HUDEP-2 (cell line): ENCODE results near the gene BCL7A.

ENCODE experiments used
- DNase-seq, 76 experiments: peaks; one replicate each; lab custom pipeline; 2025; ENCODE audit not compliant: unreplicated experiment in 76 of 76; lab: John Stamatoyannopoulos, UW

The BCL7A gene

GRCh38 chr12:121996945-121997612 is 24.6 kb upstream of the BCL7A start:
- DNase-seq, result no peak

GRCh38 chr12:122001466-122002209 is 20.0 kb upstream of the BCL7A start:
- DNase-seq, result no peak

- DNase-seq, result peak in 71 of 76 experiments; percentile 16 to 82 (median 57)
Observed at GRCh38 chr12:122003651-122004611, 17.8 kb upstream of the BCL7A start.

- DNase-seq, result no peak
Observed at GRCh38 chr12:122004633-122005071, 17.0 kb upstream of the BCL7A start.

GRCh38 chr12:122005252-122005776 is 16.4 kb upstream of the BCL7A start:
- DNase-seq, result no peak

- no peak for DNase-seq
Observed at GRCh38 chr12:122006186-122006926, 15.3 kb upstream of the BCL7A start.

- DNase-seq, result no peak
Observed at GRCh38 chr12:122009741-122010140, 11.9 kb upstream of the BCL7A start.

GRCh38 chr12:122012184-122012583 is 9.5 kb upstream of the BCL7A start:
- no peak for DNase-seq

- no peak for DNase-seq
Observed at GRCh38 chr12:122013136-122013535, 8.5 kb upstream of the BCL7A start.

- DNase-seq, result peak in 2 of 76 experiments; percentile 7 to 12
Observed at GRCh38 chr12:122013791-122014590, 7.7 kb upstream of the BCL7A start.

GRCh38 chr12:122014781-122015180 is 6.9 kb upstream of the BCL7A start:
- no peak for DNase-seq

GRCh38 chr12:122018457-122018856 is 3.2 kb upstream of the BCL7A start:
- DNase-seq, result no peak

GRCh38 chr12:122018937-122019336 is 2.7 kb upstream of the BCL7A start:
- DNase-seq, result no peak

- DNase-seq, result no peak
Observed at GRCh38 chr12:122020795-122021192, 890 bp upstream of the BCL7A start.

- DNase-seq, result peak in 9 of 76 experiments; percentile 5 to 36 (median 17)
Observed at GRCh38 chr12:122021193-122021821, 377 bp upstream of the BCL7A start.

- peak in 16 of 76 experiments; percentile 2 to 37 (median 16) for DNase-seq
Observed at GRCh38 chr12:122022393-122023338, 982 bp downstream of the BCL7A start.

GRCh38 chr12:122023339-122024131 is 1.9 kb downstream of the BCL7A start:
- peak in 23 of 76 experiments; percentile 8 to 31 (median 25) for DNase-seq
